ENCODE data around the gene CNOT8. TPM values are rescaled to one million over a fixed set of nuclear protein-coding genes. Genes with fewer than 3 reads are reported as not detected.

Gene CNOT8
- total and polyA plus RNA-seq, 2 of the 4 experiments (the other 2 are of a cell fraction) = 41.4 to 49.1 TPM

DNA sequence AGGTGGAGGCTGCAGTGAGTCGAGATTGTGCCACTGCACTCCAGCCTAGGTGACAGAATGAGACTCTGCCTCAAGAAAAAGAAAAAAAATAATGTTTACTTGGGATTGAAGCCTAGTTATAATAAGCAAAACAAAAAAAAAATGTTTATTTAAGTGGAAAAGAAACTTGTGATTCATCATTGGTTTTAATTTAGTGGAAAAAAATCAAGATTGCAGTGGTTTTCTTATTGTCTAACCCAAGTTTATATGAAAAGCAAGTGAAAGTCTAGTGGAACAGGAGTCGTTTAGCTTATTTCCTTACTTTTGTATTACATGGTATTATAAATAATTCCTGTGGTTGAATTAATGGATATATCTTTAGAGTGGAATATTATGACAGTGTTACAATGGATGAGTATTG is 8.4 kb downstream of the CNOT8 start:
- POLR2A ChIA-PET (ENCODE audit: unreplicated experiment) = no interaction called here

More for the DNA sequence above, 8.4 kb downstream of the CNOT8 start:
- peaks cover 3% of the 10 kb centered on the region; the same call in 1 of the 2 replicates for H3K9me1 ChIP-seq (ENCODE audit: insufficient read depth, low read length)
- H2BK5ac ChIP-seq (ENCODE audit: low read depth, low read length, poor library complexity, severe bottlenecking) = peak overlapping the region; percentile 57
- peaks cover 27 to 58% of the 10 kb centered on the region in 2 experiments for H3K79me1 ChIP-seq (ENCODE audit: low read depth in 1 of 2, low read length in 2 of 2)
- H4K20me1 ChIP-seq (ENCODE audit: insufficient read depth, low read length) = peaks cover 38% of the 10 kb centered on the region
- no TSS peak for BruUV-seq (replicated peaks)
- no peak overlapping the region for H2BK20ac ChIP-seq (ENCODE audit: low read depth, low read length)
- H3K27ac ChIP-seq (ENCODE audit: insufficient read depth, low read length) = no peak overlapping the region
- intact Hi-C loops (cut with micrococcal nuclease) = loop anchor here (5.0 kb wide), 1 partner anchor 50 kb away; no protein-coding TSS in a partner anchor
- no peak overlapping the region for H4K8ac ChIP-seq (ENCODE audit: low read depth in 2 of 2, low read length in 2 of 2)
- H4K5ac ChIP-seq (ENCODE audit: low read depth, low read length) = no peak overlapping the region
- in situ Hi-C loops (cut with MboI; ENCODE audit: low sequenced_read_pairs) = no loop called here
- no peak overlapping the region for H3K18ac ChIP-seq (ENCODE audit: low read depth, low read length)
- H2AK5ac ChIP-seq (ENCODE audit: low read depth, low read length) = no peak overlapping the region
- no peak overlapping the region for H2BK120ac ChIP-seq (ENCODE audit: low read depth, low read length)
- no peak overlapping the region for H3K4me3 ChIP-seq (ENCODE audit: insufficient read depth, low read depth, low read length)
- peaks cover 3% of the 10 kb centered on the region for H3K4me1 ChIP-seq (ENCODE audit: control insufficient read depth, insufficient read depth, low read length)
- H2AK9ac ChIP-seq (replicated peaks; ENCODE audit: low read depth, low read length, poor library complexity) = no peak overlapping the region
- DNase-seq (peak; percentile 26), ATAC-seq (ENCODE audit: low read depth) (peak; percentile 36)
- no peak overlapping the region for H3K14ac ChIP-seq (replicated peaks; ENCODE audit: low read depth, low read length)
- H3K23ac ChIP-seq (ENCODE audit: low read depth, low read length) = no peak overlapping the region
- CTCF ChIA-PET = interaction anchor here (0.7 kb wide), 1 partner anchor 209 kb away, joined by 3 read pairs; no protein-coding TSS in a partner anchor
- no peaks in the 10 kb centered on the region for H3K27me3 ChIP-seq (ENCODE audit: control insufficient read depth, insufficient read depth, low read length)
- H2BK15ac ChIP-seq (ENCODE audit: low read depth, low read length) = no peak overlapping the region
- H4K91ac ChIP-seq (ENCODE audit: insufficient read depth, low read depth, low read length) = no peak overlapping the region
- H3K4me2 ChIP-seq (ENCODE audit: low read depth, low read length) = no peak overlapping the region
- no peaks in the 10 kb centered on the region for H3K9me3 ChIP-seq (ENCODE audit: control insufficient read depth, insufficient read depth, low read length)
- TF ChIP-seq CEBPB (IDR thresholded peaks at IDR 0.05; ENCODE audit: low read depth, low read length) (no peak), RCOR1 (IDR thresholded peaks at IDR 0.05; ENCODE audit: insufficient replicate concordance, low read length) (no peak), BHLHE40 (IDR thresholded peaks at IDR 0.05; ENCODE audit: low read depth, low read length) (no peak), SMC3 (IDR thresholded peaks at IDR 0.05; ENCODE audit: low read depth, low read length) (no peak), POLR2A (IDR thresholded peaks at IDR 0.05; ENCODE audit: low read depth, low read length) (no peak), MAZ (IDR thresholded peaks at IDR 0.05; ENCODE audit: borderline replicate concordance, low read depth, low read length) (no peak), FOS (IDR thresholded peaks at IDR 0.05; ENCODE audit: low read depth, low read length) (no peak), MXI1 (IDR thresholded peaks at IDR 0.05; ENCODE audit: borderline replicate concordance, low read depth, low read length) (no peak), CHD1 (IDR thresholded peaks at IDR 0.05; ENCODE audit: low read depth, low read length) (no peak), RAD21 (IDR thresholded peaks at IDR 0.05; ENCODE audit: low read length) (no peak), NFE2L2 (IDR thresholded peaks at IDR 0.05; ENCODE audit: low read depth, low read length) (no peak), RFX5 (IDR thresholded peaks at IDR 0.05; ENCODE audit: low read depth, low read length) (no peak), MAFK (IDR thresholded peaks at IDR 0.05; ENCODE audit: low read depth, low read length) (no peak)
- TF ChIP-seq, protein P1, sequence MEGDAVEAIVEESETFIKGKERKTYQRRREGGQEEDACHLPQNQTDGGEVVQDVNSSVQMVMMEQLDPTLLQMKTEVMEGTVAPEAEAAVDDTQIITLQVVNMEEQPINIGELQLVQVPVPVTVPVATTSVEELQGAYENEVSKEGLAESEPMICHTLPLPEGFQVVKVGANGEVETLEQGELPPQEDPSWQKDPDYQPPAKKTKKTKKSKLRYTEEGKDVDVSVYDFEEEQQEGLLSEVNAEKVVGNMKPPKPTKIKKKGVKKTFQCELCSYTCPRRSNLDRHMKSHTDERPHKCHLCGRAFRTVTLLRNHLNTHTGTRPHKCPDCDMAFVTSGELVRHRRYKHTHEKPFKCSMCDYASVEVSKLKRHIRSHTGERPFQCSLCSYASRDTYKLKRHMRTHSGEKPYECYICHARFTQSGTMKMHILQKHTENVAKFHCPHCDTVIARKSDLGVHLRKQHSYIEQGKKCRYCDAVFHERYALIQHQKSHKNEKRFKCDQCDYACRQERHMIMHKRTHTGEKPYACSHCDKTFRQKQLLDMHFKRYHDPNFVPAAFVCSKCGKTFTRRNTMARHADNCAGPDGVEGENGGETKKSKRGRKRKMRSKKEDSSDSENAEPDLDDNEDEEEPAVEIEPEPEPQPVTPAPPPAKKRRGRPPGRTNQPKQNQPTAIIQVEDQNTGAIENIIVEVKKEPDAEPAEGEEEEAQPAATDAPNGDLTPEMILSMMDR (conservative IDR thresholded peaks at IDR 0.05; ENCODE audit: low read depth, low read length) = no peak
- TF ChIP-seq, protein P2, sequence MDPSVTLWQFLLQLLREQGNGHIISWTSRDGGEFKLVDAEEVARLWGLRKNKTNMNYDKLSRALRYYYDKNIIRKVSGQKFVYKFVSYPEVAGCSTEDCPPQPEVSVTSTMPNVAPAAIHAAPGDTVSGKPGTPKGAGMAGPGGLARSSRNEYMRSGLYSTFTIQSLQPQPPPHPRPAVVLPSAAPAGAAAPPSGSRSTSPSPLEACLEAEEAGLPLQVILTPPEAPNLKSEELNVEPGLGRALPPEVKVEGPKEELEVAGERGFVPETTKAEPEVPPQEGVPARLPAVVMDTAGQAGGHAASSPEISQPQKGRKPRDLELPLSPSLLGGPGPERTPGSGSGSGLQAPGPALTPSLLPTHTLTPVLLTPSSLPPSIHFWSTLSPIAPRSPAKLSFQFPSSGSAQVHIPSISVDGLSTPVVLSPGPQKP (IDR thresholded peaks at IDR 0.05; ENCODE audit: borderline replicate concordance, low read depth, low read length) = no peak
- TF ChIP-seq, protein P3, sequence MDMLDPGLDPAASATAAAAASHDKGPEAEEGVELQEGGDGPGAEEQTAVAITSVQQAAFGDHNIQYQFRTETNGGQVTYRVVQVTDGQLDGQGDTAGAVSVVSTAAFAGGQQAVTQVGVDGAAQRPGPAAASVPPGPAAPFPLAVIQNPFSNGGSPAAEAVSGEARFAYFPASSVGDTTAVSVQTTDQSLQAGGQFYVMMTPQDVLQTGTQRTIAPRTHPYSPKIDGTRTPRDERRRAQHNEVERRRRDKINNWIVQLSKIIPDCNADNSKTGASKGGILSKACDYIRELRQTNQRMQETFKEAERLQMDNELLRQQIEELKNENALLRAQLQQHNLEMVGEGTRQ (IDR thresholded peaks at IDR 0.05; ENCODE audit: low read depth, low read length) = no peak
- H3K9ac ChIP-seq (ENCODE audit: low read depth, low read length) = no peak overlapping the region
- WGBS, 2 experiments (ENCODE audit: extremely low coverage in 2 of 2, insufficient read length in 1 of 2) = no CpG with 5 or more reads among the region's 2 CpGs
- no peak overlapping the region for H3K4ac ChIP-seq (ENCODE audit: low read depth, low read length)
- H2AFZ ChIP-seq (replicated peaks; ENCODE audit: low read length, poor library complexity) = no peak overlapping the region
- dilution Hi-C loops (cut with HindIII; ENCODE audit: low sequenced_read_pairs, unreplicated experiment) = no loop called here
- H3K36me3 ChIP-seq (ENCODE audit: control insufficient read depth, insufficient read depth, low read length) = peaks cover 25% of the 10 kb centered on the region
- no peak overlapping the region for H3K56ac ChIP-seq (ENCODE audit: extremely low read depth, insufficient read depth, low read length)

Measured in IMR-90 (cell line).